Fibroblast of the aortic adventitia (primary cell): ENCODE data around the gene KRTAP10-3. TPM values are rescaled to one million over a fixed set of nuclear protein-coding genes. Genes with fewer than 3 reads are reported as not detected.

Source experiments
- DNase-seq: peaks from one replicate; pipeline ENCODE4 v3.0.0-alpha.2; 2010; ENCODE audit warnings: low read depth
- H3K4me3 ChIP-seq: 2 replicates; pipeline ENCODE4 v1.5.1; 2011; ENCODE audit warnings: low read depth, mild to moderate bottlenecking, control low read depth, low read length, moderate library complexity
- total RNA-seq: library from RNA; depleted of rRNA; stranded (reverse); fragments of >200 nt; gene quantifications from 2 replicates; pipeline ENCODE4 v1.2.3, GENCODE V29; 2012; ENCODE audit warnings: low replicate concordance
- TF ChIP-seq, protein P1 (sequence below): IDR thresholded peaks from 2 replicates; pipeline ENCODE4 v1.5.1; 2011; ENCODE audit warnings: mild to moderate bottlenecking, low read length, control low read depth, inconsistent platforms; ENCODE audit not compliant: insufficient read depth

KRTAP10-3 gene
- total RNA-seq, 1 donor: not detected

DNA sequence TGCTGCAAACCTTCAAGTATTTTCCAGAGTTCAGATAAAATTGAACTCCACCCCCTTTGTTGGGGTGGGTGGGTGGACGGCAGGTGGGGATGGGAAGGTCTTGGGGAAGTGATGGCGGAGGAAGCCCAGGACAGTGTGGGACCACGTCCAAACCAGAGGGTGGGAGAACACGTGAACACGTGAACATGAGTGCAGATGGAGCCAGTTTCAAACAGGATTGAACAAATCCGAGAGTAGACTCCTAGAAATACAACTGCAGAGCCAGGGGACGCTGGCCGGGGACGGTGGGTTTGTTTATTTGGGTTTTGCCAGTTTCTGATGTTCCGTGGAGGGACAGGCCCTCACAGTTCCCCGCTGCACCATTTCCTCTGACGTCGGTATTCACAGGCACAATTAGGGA is 10.2 kb downstream of the KRTAP10-3 start:
- TF ChIP-seq, protein P1, sequence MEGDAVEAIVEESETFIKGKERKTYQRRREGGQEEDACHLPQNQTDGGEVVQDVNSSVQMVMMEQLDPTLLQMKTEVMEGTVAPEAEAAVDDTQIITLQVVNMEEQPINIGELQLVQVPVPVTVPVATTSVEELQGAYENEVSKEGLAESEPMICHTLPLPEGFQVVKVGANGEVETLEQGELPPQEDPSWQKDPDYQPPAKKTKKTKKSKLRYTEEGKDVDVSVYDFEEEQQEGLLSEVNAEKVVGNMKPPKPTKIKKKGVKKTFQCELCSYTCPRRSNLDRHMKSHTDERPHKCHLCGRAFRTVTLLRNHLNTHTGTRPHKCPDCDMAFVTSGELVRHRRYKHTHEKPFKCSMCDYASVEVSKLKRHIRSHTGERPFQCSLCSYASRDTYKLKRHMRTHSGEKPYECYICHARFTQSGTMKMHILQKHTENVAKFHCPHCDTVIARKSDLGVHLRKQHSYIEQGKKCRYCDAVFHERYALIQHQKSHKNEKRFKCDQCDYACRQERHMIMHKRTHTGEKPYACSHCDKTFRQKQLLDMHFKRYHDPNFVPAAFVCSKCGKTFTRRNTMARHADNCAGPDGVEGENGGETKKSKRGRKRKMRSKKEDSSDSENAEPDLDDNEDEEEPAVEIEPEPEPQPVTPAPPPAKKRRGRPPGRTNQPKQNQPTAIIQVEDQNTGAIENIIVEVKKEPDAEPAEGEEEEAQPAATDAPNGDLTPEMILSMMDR: no peak
- H3K4me3 ChIP-seq: no peak overlapping the region
- DNase-seq: no peak

DNA sequence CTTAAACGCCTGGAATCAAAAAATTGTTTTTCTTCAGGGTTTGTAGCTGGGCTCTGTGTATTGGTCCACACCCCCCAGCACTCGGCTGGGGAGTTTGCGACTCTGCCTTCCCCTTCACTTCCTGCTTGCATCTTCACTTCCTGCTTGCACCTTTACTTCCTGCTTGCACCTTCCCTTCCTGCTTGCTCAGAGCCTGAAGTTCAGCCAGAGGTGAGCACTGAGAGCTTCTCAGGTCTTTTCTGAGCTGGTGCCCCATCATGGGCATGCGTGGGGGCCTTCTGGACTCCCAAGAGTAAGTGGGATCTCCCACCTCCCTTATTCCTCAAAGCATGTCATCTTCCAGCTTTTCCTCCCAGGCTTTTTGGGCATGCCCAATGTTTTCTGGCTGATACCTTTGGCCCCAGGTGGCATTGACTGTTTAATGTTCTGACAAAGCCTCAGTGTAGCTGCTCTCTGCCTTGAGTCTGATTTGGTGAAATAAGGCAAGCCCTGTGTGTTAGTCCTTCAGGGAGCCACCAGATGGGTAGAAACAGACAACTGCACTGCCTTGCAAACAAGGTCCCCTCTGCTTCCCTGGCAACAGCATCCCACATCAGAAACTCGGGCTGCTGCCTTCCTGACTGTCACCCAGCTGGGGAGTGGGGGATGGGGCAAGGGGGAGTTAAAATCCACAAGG is 10.8 kb downstream of the KRTAP10-3 start:
- no peak for DNase-seq
- TF ChIP-seq, protein P1: no peak

GRCh38 chr21:44544566-44544965 is 14.0 kb downstream of the KRTAP10-3 start:
- DNase-seq: no peak
- TF ChIP-seq, protein P1: no peak
- H3K4me3 ChIP-seq: no peak overlapping the region

More for the DNA sequence above, 10.8 kb downstream of the KRTAP10-3 start:
- no peak overlapping the region for H3K4me3 ChIP-seq

DNA sequence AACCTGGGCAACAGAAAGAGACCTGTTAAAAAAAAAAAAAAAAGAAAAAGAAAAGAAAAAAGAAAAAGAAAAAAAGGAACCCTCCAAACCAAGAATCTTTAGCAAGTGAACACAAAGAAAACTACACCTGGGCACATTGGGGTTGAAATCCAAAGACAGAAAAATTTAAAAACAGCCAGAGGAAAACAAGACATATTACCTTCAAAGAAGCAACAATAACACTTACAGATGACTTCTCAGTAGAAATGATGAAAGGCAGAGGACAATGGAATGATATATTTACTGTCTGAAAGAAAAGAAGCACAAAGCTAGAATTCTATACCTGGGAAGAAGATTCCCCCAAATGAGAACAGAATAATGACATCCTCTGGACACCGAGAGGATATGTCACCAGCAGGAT is 15.9 kb downstream of the KRTAP10-3 start:
- TF ChIP-seq, protein P1: no peak
- no peak for DNase-seq
- no peak overlapping the region for H3K4me3 ChIP-seq

DNA sequence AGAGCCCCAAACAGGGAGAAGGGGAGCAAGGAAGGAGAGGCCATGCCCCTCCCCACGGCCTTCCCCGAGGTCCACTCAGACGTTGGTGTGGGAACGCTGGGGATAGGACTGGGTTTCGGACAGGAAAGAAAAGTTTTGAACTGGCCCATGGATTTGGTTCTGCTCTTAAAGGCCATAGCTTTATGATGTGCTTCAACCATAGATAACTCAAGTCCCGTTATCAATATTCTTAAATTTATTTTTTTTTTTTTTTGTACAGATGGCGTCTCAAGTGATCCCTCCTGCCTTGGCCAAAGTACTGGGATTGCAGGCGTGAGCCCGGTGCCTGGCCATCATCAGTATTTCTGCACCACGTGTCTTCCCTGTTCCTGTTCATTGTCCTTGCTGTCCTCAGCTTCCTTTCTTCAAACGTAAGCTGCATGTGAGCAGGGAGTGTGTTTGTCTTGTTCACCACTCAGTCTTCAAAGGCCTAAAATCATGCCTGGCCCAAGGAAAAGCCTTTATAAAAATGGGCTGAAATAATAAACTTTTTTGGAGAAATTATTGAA is 17.8 kb downstream of the KRTAP10-3 start:
- DNase-seq: no peak
- H3K4me3 ChIP-seq: no peak overlapping the region
- TF ChIP-seq, protein P1: no peak

DNA sequence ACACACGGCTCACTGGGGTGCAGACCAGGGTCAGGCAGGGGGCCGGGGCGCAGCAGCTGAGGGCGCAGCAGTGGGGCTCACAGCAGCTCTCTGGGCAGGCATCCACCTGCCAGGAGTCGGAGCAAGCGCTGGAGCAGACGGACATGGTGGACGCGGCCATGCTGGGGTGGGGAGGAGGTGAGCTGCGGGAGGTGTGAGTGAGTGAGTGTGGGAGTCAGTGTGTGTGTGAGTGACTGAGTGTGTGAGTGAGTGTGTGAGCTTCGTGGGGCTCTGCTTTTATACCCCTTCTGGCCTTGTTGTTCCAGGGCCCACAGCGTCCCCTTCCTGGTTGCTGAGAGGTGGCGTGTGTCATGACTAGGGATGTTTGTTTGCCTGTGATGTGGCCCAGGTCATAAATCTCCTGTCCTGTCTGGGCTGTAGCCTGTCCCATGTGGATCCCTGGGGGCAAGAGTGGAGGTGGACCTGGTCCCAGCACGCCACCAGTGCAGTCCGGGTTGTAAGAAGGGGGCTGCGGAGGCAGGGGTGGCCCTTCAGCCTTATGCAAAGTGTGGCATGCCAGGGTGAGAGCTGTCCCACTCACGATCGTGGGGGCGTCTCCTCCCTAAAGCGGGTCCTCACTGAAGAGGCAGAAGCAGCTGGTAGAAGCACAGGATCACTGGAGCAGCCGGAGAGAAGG is 18.5 kb downstream of the KRTAP10-3 start, which contains the start of gene KRTAP10-1:
Gene KRTAP10-1 (minus strand): TSS at position 205 of the 676 bp plus-strand sequence. CDS start 45 bp downstream, at position 160.
- TF ChIP-seq, protein P1: no peak
- no peak for DNase-seq
- H3K4me3 ChIP-seq: no peak within 1 kb of the TSS
